K562 treated with DMSO at 1 percent for 4 hours (cell line): ENCODE data around the gene ZNF484. TPM values are rescaled to one million over a fixed set of nuclear protein-coding genes. Genes with fewer than 3 reads are reported as not detected.

Source experiments
- total RNA-seq: library from RNA; unstranded; fragments of 300-600 nt; gene quantifications from 2 replicates; pipeline ENCODE4 v1.2.3, GENCODE V29; 2022; ENCODE audit not compliant: insufficient read depth

The ZNF484 gene
- 0.49 and 0.54 TPM in 2 replicates for total RNA-seq

DNA sequence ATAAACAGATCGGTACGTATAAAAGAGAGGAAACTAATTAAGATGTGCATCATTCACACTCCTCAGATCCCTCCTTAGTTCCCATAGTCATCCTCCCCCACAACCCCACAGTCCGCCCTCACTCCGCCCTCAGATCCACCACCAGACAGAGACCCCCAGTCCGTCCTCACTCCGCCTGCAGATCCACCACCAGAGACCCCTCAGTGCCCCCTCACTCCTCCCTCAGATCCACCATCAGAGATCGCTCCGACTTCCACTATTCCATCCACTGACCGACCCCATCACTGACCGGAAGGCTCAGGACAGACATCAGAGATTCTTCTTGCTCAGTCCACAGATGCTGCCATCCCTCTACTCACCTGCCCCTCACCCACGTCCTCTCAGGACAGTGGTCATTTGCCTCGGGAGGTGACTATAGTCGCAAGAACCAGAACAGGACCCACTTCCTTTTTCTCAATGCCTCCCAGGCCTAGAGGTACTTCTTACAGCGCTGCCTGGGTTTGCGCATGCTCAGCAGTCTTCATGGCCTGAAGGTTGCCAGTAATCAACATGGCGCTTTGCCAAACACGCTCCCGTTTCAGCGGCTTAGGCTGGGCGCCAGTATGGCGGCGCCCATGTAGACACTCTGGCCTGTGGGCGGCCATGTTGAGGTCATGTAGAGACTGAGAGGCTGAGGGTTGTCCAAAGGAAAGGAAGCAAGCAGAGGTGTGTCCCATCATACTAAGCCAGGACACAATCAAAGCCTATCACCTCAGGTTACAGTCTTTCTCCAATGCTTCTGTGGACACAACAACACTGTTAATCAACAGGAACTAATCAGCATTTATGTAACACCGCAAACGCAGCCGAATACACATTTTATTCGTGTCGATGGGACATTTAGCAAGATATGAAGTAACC is at the start of gene ZNF484:
TSS of gene ZNF484 (minus strand) at position 508 of the 900 bp plus-strand sequence. CDS start 3,009 bp downstream, outside the sequence.

Other genes with a start within 250 kb of the ZNF484 start
- gene IPPK, start 207.9 kb downstream of the ZNF484 start, total RNA-seq, result 4.3 and 4.4 TPM in 2 replicates
- 17.5 and 21.4 TPM in 2 replicates for gene BICD2, start 113.2 kb downstream of the ZNF484 start, total RNA-seq
- gene FGD3, start 69.5 kb upstream of the ZNF484 start, total RNA-seq, result 0.19 and 0.25 TPM in 2 replicates
- gene SUSD3, start 180.7 kb upstream of the ZNF484 start, total RNA-seq, result 27.8 and 32.1 TPM in 2 replicates
- gene CARD19, start 218.2 kb upstream of the ZNF484 start, total RNA-seq, result 37.8 and 47.9 TPM in 2 replicates